Measurements from ENCODE around the gene PAK5.

- TF ChIP-seq EZH2 (IDR thresholded peaks at IDR 0.05; ENCODE audit: low read depth, unreplicated experiment): no peak
- no peak for TF ChIP-seq CTCF (conservative IDR thresholded peaks at IDR 0.05; ENCODE audit: low read depth in 2 of 2)
- no peak for TF ChIP-seq POLR2AphosphoS5 (IDR thresholded peaks at IDR 0.05; ENCODE audit: low read depth)
- TF ChIP-seq ZNF114 (CRISPR knock-in tag; IDR thresholded peaks at IDR 0.05): no peak
- TF ChIP-seq JUNB (IDR thresholded peaks at IDR 0.05; ENCODE audit: unreplicated experiment): no peak
- TF ChIP-seq, protein P1, sequence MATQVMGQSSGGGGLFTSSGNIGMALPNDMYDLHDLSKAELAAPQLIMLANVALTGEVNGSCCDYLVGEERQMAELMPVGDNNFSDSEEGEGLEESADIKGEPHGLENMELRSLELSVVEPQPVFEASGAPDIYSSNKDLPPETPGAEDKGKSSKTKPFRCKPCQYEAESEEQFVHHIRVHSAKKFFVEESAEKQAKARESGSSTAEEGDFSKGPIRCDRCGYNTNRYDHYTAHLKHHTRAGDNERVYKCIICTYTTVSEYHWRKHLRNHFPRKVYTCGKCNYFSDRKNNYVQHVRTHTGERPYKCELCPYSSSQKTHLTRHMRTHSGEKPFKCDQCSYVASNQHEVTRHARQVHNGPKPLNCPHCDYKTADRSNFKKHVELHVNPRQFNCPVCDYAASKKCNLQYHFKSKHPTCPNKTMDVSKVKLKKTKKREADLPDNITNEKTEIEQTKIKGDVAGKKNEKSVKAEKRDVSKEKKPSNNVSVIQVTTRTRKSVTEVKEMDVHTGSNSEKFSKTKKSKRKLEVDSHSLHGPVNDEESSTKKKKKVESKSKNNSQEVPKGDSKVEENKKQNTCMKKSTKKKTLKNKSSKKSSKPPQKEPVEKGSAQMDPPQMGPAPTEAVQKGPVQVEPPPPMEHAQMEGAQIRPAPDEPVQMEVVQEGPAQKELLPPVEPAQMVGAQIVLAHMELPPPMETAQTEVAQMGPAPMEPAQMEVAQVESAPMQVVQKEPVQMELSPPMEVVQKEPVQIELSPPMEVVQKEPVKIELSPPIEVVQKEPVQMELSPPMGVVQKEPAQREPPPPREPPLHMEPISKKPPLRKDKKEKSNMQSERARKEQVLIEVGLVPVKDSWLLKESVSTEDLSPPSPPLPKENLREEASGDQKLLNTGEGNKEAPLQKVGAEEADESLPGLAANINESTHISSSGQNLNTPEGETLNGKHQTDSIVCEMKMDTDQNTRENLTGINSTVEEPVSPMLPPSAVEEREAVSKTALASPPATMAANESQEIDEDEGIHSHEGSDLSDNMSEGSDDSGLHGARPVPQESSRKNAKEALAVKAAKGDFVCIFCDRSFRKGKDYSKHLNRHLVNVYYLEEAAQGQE (IDR thresholded peaks at IDR 0.05; ENCODE audit: unreplicated experiment): no peak
- TF ChIP-seq STAT1 (IDR thresholded peaks at IDR 0.05; ENCODE audit: unreplicated experiment): no peak
- no peak for TF ChIP-seq EZH2phosphoT487 (IDR thresholded peaks at IDR 0.05; ENCODE audit: unreplicated experiment)
- no peak for TF ChIP-seq CREB1 (CRISPR knock-in tag; IDR thresholded peaks at IDR 0.05; ENCODE audit: low read depth)
- TF ChIP-seq, protein P2, sequence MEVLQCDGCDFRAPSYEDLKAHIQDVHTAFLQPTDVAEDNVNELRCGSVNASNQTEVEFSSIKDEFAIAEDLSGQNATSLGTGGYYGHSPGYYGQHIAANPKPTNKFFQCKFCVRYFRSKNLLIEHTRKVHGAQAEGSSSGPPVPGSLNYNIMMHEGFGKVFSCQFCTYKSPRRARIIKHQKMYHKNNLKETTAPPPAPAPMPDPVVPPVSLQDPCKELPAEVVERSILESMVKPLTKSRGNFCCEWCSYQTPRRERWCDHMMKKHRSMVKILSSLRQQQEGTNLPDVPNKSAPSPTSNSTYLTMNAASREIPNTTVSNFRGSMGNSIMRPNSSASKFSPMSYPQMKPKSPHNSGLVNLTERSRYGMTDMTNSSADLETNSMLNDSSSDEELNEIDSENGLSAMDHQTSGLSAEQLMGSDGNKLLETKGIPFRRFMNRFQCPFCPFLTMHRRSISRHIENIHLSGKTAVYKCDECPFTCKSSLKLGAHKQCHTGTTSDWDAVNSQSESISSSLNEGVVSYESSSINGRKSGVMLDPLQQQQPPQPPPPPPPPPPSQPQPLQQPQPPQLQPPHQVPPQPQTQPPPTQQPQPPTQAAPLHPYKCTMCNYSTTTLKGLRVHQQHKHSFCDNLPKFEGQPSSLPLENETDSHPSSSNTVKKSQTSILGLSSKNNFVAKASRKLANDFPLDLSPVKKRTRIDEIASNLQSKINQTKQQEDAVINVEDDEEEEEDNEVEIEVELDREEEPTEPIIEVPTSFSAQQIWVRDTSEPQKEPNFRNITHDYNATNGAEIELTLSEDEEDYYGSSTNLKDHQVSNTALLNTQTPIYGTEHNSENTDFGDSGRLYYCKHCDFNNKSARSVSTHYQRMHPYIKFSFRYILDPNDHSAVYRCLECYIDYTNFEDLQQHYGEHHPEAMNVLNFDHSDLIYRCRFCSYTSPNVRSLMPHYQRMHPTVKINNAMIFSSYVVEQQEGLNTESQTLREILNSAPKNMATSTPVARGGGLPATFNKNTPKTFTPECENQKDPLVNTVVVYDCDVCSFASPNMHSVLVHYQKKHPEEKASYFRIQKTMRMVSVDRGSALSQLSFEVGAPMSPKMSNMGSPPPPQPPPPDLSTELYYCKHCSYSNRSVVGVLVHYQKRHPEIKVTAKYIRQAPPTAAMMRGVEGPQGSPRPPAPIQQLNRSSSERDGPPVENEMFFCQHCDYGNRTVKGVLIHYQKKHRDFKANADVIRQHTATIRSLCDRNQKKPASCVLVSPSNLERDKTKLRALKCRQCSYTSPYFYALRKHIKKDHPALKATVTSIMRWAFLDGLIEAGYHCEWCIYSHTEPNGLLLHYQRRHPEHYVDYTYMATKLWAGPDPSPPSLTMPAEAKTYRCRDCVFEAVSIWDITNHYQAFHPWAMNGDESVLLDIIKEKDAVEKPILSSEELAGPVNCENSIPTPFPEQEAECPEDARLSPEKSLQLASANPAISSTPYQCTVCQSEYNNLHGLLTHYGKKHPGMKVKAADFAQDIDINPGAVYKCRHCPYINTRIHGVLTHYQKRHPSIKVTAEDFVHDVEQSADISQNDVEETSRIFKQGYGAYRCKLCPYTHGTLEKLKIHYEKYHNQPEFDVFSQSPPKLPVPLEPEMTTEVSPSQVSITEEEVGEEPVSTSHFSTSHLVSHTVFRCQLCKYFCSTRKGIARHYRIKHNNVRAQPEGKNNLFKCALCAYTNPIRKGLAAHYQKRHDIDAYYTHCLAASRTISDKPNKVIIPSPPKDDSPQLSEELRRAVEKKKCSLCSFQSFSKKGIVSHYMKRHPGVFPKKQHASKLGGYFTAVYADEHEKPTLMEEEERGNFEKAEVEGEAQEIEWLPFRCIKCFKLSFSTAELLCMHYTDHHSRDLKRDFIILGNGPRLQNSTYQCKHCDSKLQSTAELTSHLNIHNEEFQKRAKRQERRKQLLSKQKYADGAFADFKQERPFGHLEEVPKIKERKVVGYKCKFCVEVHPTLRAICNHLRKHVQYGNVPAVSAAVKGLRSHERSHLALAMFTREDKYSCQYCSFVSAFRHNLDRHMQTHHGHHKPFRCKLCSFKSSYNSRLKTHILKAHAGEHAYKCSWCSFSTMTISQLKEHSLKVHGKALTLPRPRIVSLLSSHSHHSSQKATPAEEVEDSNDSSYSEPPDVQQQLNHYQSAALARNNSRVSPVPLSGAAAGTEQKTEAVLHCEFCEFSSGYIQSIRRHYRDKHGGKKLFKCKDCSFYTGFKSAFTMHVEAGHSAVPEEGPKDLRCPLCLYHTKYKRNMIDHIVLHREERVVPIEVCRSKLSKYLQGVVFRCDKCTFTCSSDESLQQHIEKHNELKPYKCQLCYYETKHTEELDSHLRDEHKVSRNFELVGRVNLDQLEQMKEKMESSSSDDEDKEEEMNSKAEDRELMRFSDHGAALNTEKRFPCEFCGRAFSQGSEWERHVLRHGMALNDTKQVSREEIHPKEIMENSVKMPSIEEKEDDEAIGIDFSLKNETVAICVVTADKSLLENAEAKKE (CRISPR knock-in tag; IDR thresholded peaks at IDR 0.05): no peak
- TF ChIP-seq, protein P3, sequence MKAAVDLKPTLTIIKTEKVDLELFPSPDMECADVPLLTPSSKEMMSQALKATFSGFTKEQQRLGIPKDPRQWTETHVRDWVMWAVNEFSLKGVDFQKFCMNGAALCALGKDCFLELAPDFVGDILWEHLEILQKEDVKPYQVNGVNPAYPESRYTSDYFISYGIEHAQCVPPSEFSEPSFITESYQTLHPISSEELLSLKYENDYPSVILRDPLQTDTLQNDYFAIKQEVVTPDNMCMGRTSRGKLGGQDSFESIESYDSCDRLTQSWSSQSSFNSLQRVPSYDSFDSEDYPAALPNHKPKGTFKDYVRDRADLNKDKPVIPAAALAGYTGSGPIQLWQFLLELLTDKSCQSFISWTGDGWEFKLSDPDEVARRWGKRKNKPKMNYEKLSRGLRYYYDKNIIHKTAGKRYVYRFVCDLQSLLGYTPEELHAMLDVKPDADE (IDR thresholded peaks at IDR 0.05): no peak
- TF ChIP-seq ZNF331 (CRISPR knock-in tag; IDR thresholded peaks at IDR 0.05; ENCODE audit: low read depth): no peak
- no peak for TF ChIP-seq NANOG (IDR thresholded peaks at IDR 0.05; ENCODE audit: borderline replicate concordance)
Observed at GRCh38 chr20:9831032-9831431, 7.8 kb downstream of the PAK5 start.
